Measurements from ENCODE around the gene PATE3. TPM values are rescaled to one million over a fixed set of nuclear protein-coding genes. Genes with fewer than 3 reads are reported as not detected.

PATE3 gene
- polyA plus RNA-seq, 3 donors, result not detected

DNA sequence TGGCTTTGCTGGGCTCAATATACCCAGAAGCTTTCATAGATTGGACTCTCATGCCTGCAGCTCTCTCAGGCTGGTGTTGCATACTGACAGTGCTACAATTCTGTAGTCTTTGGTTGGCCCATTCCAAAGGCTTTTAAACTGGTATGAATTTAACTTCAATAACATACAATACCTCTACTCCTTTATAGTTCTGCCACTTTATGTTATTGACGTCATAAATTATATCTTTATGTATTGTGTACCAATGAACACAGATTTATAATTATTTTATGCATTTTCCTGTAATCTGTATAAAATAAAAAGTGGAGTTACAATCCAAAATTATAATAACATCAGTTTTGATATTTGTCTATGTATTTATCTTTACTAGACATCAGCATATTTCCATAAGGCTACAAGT is 25.5 kb upstream of the PATE3 start:
- no peak for DNase-seq
- Histone ChIP-seq H3K4me2 (replicated peaks; ENCODE audit: extremely low read depth, low read length, poor library complexity, severe bottlenecking) (no peak overlapping the region), H3K4me1 (ENCODE audit: control insufficient read depth in 1 of 2, insufficient read depth in 2 of 2, low read length in 2 of 2) (no peaks in the 10 kb centered on the region), H3K27me3 (ENCODE audit: control insufficient read depth in 2 of 2, insufficient read depth in 2 of 2, low read length in 2 of 2) (no peaks in the 10 kb centered on the region), H3K9ac (ENCODE audit: insufficient read depth, low read length, poor library complexity, severe bottlenecking) (no peak overlapping the region), H3K9me3 (replicated peaks in 1 of 2; ENCODE audit: control insufficient read depth in 1 of 2, insufficient read depth in 1 of 2, low read length in 2 of 2) (no peaks in the 10 kb centered on the region), H3K36me3 (replicated peaks in 1 of 2; ENCODE audit: control insufficient read depth in 1 of 2, insufficient read depth in 2 of 2, low read length in 2 of 2) (no peaks in the 10 kb centered on the region), H3K27ac (ENCODE audit: low read depth in 1 of 2, low read length in 2 of 2) (no peak overlapping the region), H3K79me2 (ENCODE audit: insufficient read depth, low read length) (no peaks in the 10 kb centered on the region), H4K20me1 (ENCODE audit: insufficient read depth, low read length) (no peaks in the 10 kb centered on the region), H2AFZ (ENCODE audit: insufficient read depth, low read depth, low read length, poor library complexity, severe bottlenecking) (no peak overlapping the region), H3K4me3 (replicated peaks in 1 of 3; ENCODE audit: low read depth in 2 of 3, low read length in 3 of 3) (no peak overlapping the region)
- WGBS (ENCODE audit: insufficient coverage), result no CpG with 5 or more reads among the region's 1 CpG
- H3K4me3 Mint-ChIP-seq, result no peak overlapping the region
- no peak for TF ChIP-seq CTCF (IDR thresholded peaks at IDR 0.05)
- H3K36me3 Mint-ChIP-seq, result no peaks in the 10 kb centered on the region
- H3K4me1 Mint-ChIP-seq, result no peaks in the 10 kb centered on the region
- peaks cover 0 to 2% (median 0%) of the 10 kb centered on the region in 3 donors for H3K27me3 Mint-ChIP-seq (ENCODE audit: low read depth in 3 of 3)
- no peak overlapping the region for H3K27ac Mint-ChIP-seq
- H3K9me3 Mint-ChIP-seq, result peaks cover 0 to 7% (median 3%) of the 10 kb centered on the region in 7 donors
- intact Hi-C loops (cut with micrococcal nuclease), result no loop called here

- Histone ChIP-seq H3K4me1 (ENCODE audit: control insufficient read depth in 1 of 2, insufficient read depth in 2 of 2, low read length in 2 of 2) (no peaks in the 10 kb centered on the region), H3K79me2 (ENCODE audit: insufficient read depth, low read length) (no peaks in the 10 kb centered on the region), H3K4me2 (replicated peaks; ENCODE audit: extremely low read depth, low read length, poor library complexity, severe bottlenecking) (no peak overlapping the region), H3K4me3 (replicated peaks in 1 of 3; ENCODE audit: low read depth in 2 of 3, low read length in 3 of 3) (no peak overlapping the region), H3K9me3 (replicated peaks in 1 of 2; ENCODE audit: control insufficient read depth in 1 of 2, insufficient read depth in 1 of 2, low read length in 2 of 2) (no peaks in the 10 kb centered on the region), H3K27ac (ENCODE audit: low read depth in 1 of 2, low read length in 2 of 2) (no peak overlapping the region), H2AFZ (ENCODE audit: insufficient read depth, low read depth, low read length, poor library complexity, severe bottlenecking) (no peak overlapping the region), H4K20me1 (ENCODE audit: insufficient read depth, low read length) (no peaks in the 10 kb centered on the region), H3K9ac (ENCODE audit: insufficient read depth, low read length, poor library complexity, severe bottlenecking) (no peak overlapping the region), H3K36me3 (replicated peaks in 1 of 2; ENCODE audit: control insufficient read depth in 1 of 2, insufficient read depth in 2 of 2, low read length in 2 of 2) (no peaks in the 10 kb centered on the region), H3K27me3 (ENCODE audit: control insufficient read depth in 2 of 2, insufficient read depth in 2 of 2, low read length in 2 of 2) (no peaks in the 10 kb centered on the region)
- Mint-ChIP-seq H3K4me1 (no peaks in the 10 kb centered on the region), H3K27ac (no peak overlapping the region), H3K4me3 (no peak overlapping the region), H3K9me3 (peaks cover 0 to 3% (median 2%) of the 10 kb centered on the region in 7 donors), H3K36me3 (no peaks in the 10 kb centered on the region), H3K27me3 (ENCODE audit: low read depth in 3 of 3) (peaks cover 0 to 2% (median 2%) of the 10 kb centered on the region in 3 donors)
- no peak for DNase-seq
- no CpG with 5 or more reads among the region's 2 CpGs for WGBS (ENCODE audit: insufficient coverage)
- TF ChIP-seq CTCF (IDR thresholded peaks at IDR 0.05), result no peak
- intact Hi-C loops (cut with micrococcal nuclease), result no loop called here
Measured at GRCh38 chr11:125763483-125763882, 24.4 kb upstream of the PATE3 start.
